EL (cell line): ENCODE data around the gene OSBPL10.

Source experiments
- DNase-seq: peaks from one replicate; pipeline ENCODE4 v3.0.0-alpha.2; 2016

The OSBPL10 gene

DNA sequence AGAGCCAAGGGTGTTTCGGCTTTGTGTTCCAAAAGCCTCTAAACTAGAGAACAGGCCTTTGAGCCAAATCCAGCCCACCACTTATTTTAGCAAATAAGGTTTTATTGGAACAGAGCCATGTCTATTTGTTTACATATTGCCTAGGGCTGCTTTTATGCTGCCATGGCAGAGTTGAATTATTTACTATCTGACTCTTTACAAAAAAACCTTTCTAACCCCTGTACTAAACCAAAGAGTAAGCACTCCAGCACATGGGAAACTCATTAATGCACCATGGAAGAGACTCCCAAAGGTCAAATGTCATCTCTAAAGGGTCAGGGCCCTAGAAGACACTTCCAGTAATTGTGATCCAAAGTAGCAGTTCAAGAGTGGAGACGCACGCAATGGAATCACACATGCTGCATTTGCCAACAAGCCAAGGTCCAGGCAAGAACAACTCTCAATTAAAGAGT lies 22.3 kb downstream of the OSBPL10 start:
- DNase-seq, result no peak

GRCh38 chr3:31957106-31957505 lies 24.0 kb downstream of the OSBPL10 start:
- no peak for DNase-seq

DNA sequence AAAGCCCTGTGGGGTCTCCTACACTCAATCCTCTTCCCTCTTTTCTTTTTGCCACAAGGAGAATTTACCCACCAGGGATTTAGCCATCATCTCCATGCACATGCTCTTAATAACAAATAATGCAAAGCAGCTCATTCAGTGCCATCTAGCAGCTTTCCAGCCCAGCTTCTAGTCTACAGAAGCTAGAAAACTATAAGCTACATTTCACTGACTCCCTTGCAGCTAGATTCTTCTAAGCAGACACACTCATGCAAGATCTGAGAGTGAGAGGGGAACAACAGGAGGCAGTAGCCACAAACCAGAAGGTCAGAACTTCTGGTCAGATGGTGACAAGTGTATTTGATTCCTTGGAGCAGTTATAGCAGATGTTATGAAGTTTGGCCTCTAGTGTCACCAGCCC lies 25.5 kb downstream of the OSBPL10 start:
- no peak for DNase-seq

DNA sequence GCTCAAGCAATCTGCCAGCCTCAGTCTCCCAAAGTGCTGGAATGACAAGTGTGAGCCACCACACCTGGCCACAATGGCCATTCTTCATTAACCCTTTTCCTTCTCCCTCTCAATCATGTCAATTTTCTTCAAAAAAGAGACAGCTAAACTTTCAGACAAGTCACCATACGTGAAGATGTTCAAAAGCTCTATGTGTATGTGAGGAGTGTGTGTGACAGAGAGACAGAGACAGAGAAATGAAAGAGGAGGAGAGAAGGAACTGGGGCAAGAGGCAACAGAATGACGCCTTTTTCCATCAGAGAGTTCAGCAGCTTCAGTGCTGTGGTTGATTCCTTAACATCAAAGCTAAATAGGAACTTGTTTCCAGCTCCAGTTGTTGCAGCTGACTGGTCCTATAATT lies 27.4 kb downstream of the OSBPL10 start:
- no peak for DNase-seq

- no peak for DNase-seq
Measured at GRCh38 chr3:31953091-31953490, 28.0 kb downstream of the OSBPL10 start.

DNA sequence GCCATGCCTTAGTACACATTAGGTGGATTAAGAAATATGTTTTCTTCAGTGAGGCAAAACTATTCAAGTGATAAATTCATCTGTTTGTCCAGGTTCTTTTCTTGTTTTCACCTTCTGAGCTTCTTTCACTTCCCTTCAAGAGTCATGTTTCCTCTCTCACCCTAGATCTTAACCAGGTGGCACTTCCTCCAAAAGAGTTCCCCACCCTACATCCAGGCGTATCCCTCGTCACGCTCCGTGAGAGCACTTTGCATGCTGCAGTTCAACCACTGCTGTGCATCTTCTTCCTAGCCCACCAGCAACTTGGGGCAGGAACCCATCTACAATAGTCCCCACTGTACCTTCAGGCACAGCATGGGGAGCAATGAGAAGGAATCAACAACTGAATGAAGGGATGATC lies 28.9 kb downstream of the OSBPL10 start:
- DNase-seq, result no peak

GRCh38 chr3:31948280-31948679 lies 32.8 kb downstream of the OSBPL10 start:
- DNase-seq, result no peak

DNA sequence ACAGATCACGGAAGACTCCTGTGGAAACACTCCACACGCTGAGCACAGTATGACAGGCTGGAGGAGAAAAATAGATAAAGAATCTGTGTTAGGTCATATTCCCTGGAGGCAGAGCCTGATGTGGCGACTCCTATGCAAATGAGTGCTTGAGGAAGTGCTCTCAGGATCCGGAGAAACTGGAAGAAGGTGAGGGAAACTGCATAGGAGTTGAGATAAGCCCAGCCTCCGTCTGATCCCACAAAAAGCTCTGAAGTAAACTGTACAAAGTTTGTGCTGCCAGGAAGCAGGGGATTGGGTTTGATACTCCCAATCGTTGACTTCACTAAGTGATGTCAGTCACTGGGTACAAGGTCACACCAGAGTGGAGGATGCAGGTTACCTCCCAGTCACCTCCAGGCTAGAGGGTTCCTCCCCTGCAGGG lies 33.4 kb downstream of the OSBPL10 start:
- peak; percentile 11 for DNase-seq

DNA sequence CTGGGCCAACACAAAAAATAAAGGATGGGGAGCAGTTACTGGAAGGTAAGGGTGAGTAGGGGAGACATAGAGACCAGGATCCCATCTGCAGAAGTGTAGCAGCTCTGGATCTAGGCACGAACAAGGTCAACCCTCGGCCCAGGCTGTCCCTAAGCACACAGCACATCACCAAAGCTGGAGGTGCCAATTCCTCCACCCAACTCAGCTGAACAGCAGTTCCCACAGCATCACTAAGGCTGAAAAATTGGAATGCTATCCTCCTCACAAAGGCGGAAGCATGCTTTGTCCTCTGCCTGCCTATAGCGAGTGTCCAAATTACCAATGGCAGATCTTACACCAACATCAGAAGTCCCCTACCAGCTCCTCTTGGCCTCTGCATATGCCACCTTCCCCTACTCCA lies 33.9 kb downstream of the OSBPL10 start:
- DNase-seq, result no peak

DNA sequence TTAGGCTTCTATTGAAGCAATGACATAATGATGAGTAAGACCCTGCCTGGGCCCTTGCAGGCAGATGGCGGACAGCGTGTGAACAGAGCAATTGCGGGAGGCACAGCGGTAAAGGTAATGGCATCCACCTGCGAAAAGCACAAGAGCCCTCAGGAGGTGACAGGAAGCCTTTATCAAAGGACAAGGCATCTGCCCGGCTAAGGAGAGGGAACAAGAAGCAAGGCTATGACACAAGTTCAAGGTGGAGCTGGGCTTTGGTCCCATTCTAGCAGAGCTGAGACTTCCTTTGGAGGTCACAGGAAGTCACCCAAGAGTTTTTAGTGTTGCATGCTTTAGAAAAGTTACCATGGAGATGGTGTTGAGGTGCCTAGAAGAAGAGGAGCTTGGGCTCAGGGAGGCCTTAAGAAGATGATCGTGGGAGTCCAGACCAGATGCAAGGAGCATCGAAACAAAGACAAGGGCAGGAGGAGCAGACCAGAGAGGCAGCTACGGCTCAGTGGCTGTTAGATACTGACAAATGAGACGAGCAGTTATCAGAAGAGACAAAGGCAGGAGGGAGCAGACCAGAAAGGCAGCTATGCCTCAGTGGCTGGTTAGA lies 34.5 kb downstream of the OSBPL10 start:
- DNase-seq, result no peak

- no peak for DNase-seq
Measured at GRCh38 chr3:31945738-31946052, 35.4 kb downstream of the OSBPL10 start.

DNA sequence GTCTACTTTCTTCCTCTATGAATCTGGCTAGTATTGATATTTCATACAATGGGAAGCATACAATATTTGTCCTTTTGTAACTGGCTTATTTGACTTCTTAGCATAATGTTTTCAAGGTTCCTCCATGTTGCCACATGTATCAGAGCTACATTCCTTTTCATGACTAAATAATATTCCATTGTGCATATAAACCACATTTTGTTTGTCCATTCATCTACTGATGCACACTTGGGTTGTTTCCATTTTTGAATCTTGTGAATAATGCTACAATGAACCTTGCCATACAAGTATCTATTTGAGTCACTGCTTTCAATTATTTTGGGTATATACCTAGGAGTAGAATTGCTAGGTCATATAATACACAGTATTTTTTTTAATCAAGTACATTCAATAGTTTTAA lies 38.0 kb downstream of the OSBPL10 start:
- no peak for DNase-seq

DNA sequence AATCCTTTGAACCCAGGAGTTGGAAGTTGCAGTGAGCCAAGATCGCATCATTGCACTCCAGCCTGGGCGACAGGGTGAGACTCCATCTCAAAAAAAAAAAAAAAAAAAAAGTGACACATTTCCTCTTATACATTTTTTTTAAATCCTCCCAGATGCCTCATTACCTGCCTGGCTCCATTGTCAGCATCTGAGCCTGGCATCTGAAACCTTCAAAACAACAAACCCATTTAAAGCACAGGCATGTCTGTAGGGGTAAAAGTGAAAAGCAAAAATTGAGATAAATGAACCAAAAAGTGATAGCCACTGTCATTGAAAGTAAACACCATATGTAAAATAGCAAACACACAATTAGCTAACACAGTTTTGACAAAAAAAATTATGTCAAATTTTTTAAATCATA lies 38.6 kb downstream of the OSBPL10 start:
- DNase-seq, result no peak

- peak; percentile 33 for DNase-seq
Measured at GRCh38 chr3:31937225-31937624, 43.8 kb downstream of the OSBPL10 start.

- DNase-seq, result no peak
Measured at GRCh38 chr3:31936420-31937060, 44.5 kb downstream of the OSBPL10 start.

GRCh38 chr3:31934866-31935265 lies 46.2 kb downstream of the OSBPL10 start:
- no peak for DNase-seq

GRCh38 chr3:31934018-31934417 lies 47.0 kb downstream of the OSBPL10 start:
- DNase-seq, result no peak

DNA sequence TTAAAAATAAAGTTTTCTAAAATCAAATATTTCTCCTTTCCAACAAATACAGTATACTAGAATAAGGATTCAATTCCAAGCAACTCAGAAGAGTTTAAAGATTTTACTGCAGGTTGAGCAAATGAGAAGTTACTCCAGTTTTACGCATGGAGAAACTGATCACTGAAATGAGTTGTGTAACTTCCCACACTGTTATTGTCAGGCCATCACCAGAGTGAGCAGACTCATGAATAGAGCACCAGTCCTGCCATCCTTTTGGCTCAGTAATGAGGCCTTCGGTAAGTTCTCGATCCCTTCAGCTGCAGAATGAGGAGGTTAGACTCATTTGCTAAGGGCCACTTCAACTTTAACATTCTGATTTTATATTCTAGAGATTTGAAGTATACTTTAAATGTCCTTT lies 48.1 kb downstream of the OSBPL10 start:
- DNase-seq, result no peak

GRCh38 chr3:31929826-31930502 lies 51.1 kb downstream of the OSBPL10 start:
- DNase-seq, result no peak

DNA sequence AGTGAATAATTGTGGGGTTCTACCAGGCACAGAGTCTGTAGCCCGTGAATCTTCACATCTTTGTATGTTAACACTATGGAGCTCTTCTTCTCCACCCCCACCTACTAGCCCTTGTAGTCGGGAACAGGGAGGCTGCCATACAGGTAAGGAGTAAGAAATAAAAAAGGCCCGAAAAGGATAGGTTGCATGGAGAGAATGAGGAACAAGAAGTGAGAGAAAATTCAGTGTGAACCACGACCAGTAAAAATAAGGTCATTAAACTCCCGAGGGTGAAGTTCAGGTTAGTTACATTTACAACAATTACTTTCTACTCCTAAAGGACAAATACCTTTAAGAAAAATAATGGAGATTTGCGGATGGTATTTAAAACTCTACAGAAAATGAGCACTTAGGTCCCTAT lies 53.3 kb downstream of the OSBPL10 start:
- DNase-seq, result no peak

- DNase-seq, result no peak
Measured at GRCh38 chr3:31926543-31926942, 54.5 kb downstream of the OSBPL10 start.

DNA sequence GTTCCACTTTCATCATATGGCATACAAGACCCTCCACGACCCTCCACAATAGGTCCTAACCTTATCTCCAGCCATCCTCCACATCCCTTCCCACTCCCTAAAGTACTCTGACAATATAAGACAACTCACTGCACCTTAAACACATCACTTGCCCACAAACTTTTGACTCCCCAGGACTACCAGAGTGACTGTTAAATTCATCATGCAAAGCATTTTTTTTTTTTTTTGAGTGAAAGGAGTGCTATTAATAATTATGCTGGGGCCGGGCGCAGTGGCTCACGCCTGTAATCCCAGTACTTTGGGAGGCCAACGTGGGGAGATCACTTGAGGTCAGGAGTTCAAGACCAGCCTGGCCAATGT lies 55.8 kb downstream of the OSBPL10 start:
- DNase-seq, result no peak

- no peak for DNase-seq
Measured at GRCh38 chr3:31924610-31925270, 56.3 kb downstream of the OSBPL10 start.

GRCh38 chr3:31922962-31923361 lies 58.1 kb downstream of the OSBPL10 start:
- no peak for DNase-seq
